Cardiac septum (tissue), 1 donor: ENCODE results near the gene TEX36. TPM values are rescaled to one million over a fixed set of nuclear protein-coding genes. Genes with fewer than 3 reads are reported as not detected.
"Not testable (repeated sequence)": the region's sequence is repeated elsewhere in the genome, so short reads cannot be mapped to it uniquely, and the experiment has no call there.

Experiments used
- DNase-seq: peaks from one replicate; pipeline ENCODE4 v3.0.0-alpha.2; 2020; ENCODE audit warnings: low spot score
- intact Hi-C: fragments of 100-400 bp; cut with DNase I; formaldehyde crosslinking; loops from one replicate; pipeline ENCODE4 v1.14.0; 2022
- total RNA-seq: library from RNA; stranded (reverse); fragmentation: NEBNext Ultra II Directional; extraction: Animal tissue kit (Norgen Biotek cat#: 25700); gene quantifications from one replicate; pipeline ENCODE4 v1.2.1, GENCODE V29; 2021
- donor health status: DM: no; HTN: no; CAD: no.

TEX36 gene
- total RNA-seq, 1 donor from 2014 or later = not detected

DNA sequence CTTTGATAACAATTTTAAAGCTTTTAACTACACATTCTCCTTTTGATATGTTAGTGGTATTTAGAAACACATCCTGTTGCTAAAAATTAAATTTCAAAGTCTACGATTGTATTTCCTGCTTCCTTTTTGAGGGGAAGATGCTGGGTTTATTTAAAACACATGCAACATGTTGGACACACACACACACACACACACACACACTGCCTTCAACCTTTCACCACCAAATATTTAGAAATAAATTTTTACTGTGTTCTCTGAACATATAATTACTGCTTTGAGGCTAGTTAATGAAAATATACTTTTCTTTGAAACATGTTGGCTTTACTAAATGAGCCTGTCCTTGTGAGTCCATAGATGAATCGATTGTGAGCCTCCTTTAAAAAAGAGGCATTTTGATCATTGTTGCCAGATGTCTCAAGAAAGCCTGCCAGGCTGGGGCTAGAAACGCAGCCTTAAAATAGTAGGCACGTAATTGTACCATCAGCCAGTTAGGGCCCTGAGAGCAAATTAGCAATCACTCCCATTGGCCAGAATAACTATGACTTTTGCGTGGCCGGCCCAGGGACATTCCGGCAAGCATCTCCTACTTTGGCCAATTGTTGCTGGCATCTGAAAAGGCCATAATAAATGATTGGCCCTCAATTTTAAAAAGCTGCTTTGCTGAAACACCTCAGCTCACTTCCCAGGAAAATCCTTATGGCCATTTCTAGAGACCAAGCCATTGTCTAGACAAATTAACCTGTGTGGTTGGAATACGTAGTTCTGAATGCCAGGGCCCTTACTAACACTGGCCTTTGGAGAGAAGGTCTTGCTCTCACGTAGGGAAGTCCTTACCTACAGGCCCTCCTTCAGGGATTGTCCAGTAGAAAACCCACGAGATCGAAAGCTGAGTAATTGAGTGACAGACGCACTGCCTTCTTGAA lies 9.9 kb upstream of the TEX36 start:
- intact Hi-C loops = no loop called here
- no peak for DNase-seq

DNA sequence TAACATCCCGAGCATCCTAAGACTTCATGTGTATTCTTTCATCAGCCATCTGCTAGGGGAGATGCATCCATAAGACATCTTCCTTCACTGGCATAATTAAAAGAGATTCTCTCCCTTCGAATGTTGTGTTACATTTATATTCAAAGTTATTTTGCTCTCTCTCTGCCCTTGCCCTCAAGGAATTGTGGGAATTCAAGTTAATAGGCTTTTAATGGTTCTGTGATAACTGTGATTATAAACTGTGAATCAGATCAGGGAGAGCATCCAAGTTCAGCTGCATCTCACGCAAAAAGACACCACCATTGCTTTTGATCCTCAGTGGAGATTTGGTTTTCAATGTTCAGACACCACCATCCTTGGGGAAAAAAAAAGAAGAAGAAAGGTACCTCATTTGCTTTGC lies 9.2 kb upstream of the TEX36 start:
- intact Hi-C loops = no loop called here
- no peak for DNase-seq

DNA sequence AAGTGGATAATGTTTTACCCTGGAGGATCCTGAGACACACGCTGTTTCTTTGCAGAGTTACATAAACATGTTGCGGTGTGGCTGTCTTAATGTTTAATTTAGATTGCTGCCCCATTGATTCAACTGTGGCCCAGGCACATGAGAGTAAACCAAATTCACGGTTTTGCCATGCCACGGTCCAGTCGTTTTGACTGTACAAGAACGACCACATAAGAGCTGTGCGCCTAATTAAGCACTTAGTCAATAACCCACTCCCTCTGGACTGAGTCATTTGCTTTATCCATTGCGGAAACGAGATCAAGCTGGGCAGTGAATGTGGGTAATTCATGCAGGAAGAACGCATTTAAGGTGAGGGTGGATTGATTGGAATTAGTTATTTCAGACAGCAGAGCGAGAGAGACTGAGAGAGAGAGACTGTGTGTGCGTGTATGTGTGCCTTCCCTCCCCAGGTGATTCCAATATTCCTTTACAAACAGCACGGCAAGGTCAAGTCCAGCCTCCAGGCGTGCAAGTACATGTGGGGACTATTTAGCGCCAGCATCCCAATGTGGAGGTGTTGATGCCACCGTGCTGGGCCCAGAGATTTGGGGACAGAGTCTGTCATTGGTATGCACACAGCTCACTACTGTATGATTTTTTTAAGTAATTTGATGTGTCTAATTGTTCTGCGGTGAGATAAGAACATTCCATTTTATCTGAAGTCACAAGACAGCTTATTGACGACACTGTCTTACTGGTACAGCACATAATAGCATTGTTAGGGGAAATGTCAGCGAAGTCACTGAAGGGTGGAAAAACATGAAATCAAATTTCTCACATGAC lies 8.4 kb upstream of the TEX36 start:
- no peak for DNase-seq
- intact Hi-C loops = no loop called here

DNA sequence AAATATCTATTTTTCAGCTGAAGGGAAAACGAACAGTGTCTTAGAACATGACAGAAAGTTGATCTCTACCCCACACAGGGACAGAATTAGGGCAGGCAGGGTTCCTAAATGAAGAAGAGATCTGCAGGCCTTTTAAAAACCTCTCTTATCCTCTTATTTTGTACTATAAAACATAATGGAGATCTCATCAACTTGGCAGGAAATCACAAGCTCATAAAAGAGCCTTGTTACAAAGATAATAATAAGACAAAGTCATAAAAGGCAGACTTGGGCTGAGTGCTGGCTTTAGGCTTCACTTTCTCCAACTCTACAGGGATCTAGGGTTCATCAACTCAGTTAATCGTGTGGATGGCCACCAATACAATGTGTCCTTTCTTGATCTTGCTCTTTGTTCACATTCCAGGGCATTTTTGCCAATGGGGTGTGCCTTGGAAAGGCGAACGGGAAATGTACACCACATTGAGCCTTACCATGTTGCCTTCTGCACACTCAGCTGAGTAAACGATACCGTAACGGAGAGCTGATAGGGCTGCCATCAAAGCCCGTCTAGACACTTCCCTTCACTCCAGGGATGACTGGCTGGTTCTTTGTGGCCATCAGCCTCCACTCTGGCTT lies 7.1 kb upstream of the TEX36 start:
- no peak for DNase-seq
- intact Hi-C loops = no loop called here

DNA sequence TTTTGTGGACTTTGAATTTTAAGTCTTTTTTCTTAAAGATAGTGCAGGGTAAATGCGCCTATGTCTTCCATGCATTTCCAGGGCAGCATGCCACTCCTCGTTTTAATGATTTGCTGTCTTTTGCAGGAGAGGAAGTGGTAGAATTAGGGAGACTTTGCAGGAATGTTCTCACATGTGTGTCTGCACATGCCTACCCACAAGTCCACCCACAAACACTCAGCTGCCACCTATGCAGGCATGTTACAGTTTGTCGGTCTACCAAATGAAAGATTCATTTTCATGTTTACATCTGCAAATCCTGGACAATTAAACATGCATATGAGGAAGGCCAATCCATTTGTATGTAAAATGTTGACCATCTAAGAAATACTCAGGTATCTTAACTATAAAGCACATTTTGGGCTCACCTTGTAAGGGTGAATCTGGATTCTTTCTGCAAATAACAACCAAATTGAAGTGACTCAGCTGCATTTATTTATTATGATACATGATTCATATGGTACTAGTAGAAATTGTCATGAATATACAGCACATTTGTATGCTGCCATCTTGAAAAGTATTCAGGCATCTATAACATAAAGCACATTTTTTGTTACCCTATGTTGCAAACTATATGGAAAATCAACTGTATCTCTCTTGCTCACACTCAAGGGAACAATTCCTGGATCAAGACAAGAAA lies 4.7 kb upstream of the TEX36 start:
- DNase-seq = no peak
- intact Hi-C loops = no loop called here

DNA sequence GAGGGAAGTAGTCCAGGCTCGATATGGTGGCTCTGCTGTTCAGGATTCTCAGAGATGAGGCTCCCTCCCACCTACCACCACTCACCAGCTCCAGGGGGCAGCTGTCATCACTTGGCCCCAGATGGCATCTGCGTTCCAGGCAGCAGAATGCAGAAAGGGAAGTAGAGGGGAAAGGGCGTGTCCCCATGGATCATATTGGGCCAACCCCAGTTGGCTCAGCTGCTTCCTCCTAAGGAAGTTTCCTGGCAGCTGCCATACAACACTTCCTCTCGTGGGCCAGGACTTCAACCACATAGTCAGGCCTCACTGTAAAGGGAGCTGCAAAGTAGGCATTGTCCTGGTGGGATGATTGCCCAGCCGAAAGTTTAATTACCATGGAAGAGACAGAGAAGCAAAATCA lies 1.6 kb upstream of the TEX36 start:
- DNase-seq = no peak
- intact Hi-C loops = no loop called here

DNA sequence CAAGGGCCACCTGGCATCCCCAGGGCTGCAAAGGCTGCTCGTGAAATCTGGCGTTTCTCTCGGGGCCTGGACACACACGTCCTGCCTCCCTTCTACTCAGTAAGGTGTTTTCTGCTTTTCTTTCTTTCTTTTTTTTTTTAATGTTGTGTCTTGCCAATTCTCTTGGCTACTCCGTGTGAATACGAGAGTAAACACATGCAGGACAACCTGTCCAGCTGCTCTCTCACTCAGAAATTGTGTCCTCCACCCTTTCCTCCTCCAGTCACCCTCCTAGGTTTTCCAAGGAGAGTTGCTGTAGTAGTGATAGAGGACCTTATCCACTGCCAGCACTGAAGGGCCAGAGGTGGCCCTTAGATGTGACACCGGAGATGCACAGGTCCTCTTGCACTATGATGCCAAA lies 858 bp upstream of the TEX36 start:
- intact Hi-C loops = no loop called here
- no peak for DNase-seq

DNA sequence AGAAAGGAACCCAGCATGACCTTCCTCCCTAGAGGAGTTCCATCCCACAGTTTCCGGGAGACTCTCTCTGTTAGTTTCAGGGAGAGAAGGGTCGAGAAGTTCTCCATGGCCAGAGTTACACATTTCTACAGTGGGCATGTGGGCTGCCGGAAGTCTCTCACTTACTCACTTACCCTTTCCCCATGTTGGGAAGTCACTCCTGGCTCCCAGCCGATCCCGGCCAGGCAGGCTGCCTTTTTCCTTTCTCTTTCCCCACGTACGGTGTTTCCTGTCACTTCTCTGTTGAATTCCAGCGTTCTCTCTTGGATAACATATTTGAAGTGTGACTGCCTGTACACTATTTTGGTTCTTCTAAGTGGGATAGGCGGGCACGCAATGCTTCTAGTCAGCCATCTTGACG lies 3.5 kb downstream of the TEX36 start:
- intact Hi-C loops = no loop called here
- no peak for DNase-seq

DNA sequence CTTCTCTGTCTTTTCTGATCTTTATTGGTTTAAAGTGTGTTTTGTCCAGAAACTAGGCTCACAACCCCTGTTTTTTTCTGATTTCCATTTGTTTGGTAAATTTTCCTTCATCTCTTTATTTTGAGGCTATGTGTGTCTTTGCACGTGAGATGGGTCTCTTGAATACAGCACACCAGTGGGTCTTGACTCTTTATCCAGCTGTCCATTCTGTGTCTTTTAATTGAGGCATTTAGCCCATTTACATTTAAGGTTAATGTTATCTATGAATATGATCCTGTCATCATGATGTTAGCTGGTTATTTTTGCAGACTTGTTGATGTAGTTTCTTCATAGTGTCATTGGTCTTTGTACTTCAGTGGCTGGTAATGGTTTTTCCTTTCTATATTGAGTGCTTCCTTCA lies 10.1 kb downstream of the TEX36 start:
- intact Hi-C loops = no loop called here
- no peak for DNase-seq

DNA sequence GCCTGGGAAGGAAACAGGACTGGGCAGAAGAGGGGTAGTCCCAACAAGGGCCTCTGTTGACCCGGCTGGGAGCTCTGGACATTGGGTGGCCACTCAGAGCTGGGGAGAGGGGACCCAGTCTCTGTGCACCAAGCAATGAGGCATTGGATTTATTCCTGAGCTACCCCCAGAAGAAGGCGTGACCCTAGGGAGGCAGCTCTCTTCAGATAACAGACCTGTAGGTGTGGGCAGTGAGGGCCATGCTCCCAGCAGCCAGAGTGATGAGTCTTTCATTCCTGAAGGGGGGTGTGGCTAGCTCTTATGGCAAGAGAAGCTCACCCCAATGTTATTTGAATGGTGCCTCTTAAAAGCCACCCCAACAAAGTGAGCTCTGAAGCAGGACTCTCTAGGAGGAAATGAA lies 20.4 kb downstream of the TEX36 start:
- no peak for DNase-seq
- intact Hi-C loops = no loop called here

DNA sequence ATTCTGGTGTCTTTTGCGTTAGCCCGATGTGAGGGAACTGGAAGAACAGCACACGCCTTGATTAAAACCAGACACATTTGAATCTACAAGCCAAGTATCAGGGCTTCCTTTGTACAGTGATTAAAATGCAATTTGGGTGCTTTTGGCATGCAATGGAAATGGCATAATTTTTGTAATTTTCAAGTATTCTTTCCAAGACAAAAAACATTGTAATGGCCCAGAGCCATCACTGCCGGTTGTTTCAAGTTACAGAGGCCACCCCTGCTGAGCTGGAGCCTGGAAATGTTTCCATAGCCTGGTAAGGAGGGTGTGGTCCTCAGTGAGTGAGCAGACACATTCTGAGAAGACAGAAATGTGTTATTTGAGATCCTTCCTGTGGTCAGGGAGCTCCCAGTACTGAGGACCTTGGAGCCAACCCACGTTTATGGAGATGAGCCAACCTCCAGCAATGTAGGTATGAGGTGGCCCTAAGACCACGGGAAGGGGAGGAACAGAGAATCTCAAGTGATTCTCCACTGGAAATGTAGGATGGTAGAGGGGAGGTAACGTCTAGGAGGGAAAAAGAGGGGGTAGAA lies 20.9 kb downstream of the TEX36 start:
- intact Hi-C loops = no loop called here

DNA sequence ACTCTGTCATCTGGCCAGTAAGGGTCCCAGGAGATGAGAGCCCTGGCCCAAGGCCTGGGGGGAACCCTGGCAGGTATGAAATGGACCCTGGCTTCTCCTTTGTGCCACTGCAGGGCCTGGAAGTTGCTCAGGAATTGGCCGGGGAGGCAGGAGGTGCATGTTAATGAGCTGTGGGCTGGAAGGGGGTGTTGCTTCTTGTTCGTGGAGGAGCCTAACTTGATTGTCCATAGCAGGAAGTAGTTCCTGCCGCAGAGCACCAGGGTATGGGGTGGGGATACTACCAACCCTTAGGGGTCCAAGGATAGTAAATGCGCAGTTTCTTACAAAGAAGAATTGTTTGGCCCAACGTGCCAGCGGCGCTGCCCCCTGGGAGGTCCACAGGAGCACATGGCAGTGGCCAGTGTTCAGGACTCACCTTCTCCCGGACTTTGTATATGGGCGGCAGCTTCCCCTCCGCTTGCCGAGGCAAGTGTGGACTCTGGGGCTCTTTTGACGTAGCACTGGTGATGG lies 21.5 kb downstream of the TEX36 start:
- intact Hi-C loops = no loop called here
- DNase-seq = no peak

More for the DNA sequence above, 20.9 kb downstream of the TEX36 start:
- DNase-seq = no peak

DNA sequence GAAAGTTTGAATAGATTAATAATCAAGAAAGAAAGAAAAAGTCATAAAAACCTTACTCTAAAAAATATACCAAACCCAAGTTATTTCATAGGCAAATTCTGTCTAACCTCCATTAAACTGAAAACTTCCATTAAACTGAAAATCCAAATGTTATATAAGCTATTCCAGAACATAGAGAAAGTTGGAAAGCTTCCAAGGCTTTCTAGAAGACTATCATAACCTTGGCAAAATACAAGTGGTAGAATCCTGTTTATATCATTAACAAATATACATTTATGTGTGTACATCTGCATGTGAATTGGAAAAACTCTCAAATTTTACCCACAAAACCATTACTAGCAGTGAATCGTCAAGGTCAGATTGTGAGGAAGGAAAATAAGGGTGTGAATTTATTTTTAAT lies 23.9 kb downstream of the TEX36 start:
- intact Hi-C loops = no loop called here
- no peak for DNase-seq

DNA sequence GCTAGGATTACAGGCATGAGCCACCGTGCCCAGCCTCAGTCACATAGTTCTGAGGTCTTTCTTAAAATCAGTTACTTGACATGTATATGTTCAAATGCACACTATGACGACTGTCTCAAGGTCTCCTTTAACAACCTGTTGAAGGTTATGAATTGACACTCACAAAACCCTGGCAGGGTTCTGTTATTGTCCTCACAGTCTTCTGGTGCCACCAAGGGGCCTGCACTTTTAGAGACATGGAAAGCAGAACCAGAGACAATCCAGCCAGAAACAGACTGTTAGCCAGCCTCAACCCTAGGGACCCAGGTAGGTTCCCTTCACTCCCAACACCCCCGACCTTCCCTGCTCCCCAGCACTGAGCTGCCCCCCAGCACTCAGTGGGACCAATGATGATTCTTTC lies 26.4 kb downstream of the TEX36 start:
- no peak for DNase-seq
- intact Hi-C loops = no loop called here

DNA sequence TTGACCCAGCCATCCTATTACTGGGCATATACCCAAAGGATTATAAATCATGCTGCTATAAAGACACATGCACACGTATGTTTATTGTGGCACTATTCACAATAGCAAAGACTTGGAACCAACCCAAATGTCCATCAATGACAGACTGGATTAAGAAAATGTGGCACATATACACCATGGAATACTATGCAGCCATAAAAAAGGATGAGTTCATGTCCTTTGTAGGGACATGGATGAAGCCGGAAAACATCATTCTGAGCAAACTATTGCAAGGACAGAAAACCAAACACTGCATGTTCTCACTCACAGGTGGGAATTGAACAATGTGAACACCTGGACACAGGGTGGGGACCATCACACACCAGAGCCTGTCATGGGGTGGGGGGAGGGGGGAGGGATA lies 29.9 kb downstream of the TEX36 start:
- intact Hi-C loops, DNase-seq: not testable (repeated sequence)

DNA sequence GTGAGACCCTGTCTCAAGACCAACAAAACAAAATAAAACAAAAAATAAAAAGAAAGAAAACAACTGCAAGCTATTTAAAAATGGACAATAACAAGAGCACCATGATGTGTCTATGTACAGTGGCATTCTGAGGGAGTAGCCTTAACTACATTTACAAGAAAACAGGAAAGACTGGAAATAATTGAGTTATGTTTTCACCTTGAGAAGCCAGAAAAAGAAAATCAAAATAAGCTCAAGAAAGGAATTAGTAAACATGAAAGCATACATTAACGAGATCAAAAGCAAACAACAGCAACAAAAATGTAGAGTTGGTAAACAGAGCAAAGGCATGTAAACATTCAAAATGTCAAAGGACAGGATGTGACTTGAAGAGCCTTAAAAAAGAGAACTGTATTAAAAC lies 36.7 kb downstream of the TEX36 start:
- no peak for DNase-seq
- intact Hi-C loops = no loop called here

DNA sequence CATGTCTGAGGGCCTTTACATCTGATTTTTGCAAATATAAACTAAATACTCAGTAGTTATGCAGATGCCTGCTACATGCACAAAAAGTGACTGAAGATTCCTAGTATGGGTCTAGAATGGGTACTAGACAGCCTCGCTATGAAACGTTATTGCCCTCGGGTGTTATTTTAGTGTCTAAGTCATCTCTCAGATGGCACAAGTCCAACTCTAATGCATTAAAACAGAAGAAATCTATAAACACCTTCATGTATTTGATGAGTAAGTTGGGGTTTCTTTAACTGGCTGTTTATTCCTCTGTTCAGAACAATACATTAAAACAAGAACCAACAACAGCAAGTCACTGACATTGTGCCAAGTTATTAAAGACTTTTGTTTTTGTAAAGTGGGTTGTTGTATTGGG lies 41.6 kb downstream of the TEX36 start:
- DNase-seq = no peak
- intact Hi-C loops = no loop called here

DNA sequence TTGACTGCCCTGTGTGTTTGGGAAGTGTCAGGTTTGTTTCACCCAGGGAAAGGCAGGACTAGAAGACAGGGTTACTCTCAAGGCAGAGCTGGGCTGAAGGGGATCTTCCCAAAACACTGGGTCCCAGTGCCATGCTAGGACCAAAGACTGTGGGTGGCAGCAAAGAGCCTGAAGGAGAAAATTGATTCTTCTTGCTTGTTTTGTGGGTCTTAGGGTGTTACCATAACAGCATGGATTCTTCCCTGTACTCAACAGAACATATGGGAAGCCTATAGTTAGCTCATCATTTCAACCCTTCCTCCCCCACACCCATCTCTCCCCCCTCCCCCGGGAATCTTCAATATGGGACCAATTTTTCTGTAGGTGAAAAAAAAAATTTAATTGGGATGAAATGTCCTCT lies 42.3 kb downstream of the TEX36 start:
- no peak for DNase-seq
- intact Hi-C loops = no loop called here

DNA sequence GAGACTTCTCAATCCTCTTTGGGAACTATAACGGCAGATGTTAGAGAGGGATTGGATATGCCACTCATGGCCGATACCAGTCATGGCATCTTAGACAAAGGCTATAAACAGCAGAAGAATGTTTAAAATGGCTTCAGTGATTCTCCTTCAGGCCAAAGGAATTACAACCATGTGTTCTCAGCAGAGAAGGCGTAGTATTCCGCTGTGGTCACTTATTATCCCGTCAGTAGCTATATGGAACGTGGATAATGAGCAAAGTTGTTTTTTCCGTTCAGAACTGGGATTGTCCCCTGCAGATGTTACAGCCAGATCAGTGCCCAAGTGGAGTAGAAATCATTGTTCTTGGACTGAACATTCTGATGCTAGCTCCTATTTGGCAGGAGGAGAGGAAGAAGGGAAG lies 43.1 kb downstream of the TEX36 start:
- intact Hi-C loops = no loop called here
- DNase-seq = no peak
